Right renal pelvis (tissue), 4 donors: ENCODE measurements around the gene SLC6A6. TPM values are rescaled to one million over a fixed set of nuclear protein-coding genes. Genes with fewer than 3 reads are reported as not detected.

Experiments used
- DNase-seq, 4 donors: peaks; one replicate each; pipeline ENCODE4 v3.0.0-alpha.2; 2013; ENCODE audit warnings: low read depth in 4 of 4, low spot score in 3 of 4, missing footprints in 1 of 4
- polyA plus RNA-seq, 4 donors: library from polyadenylated mRNA; unstranded; fragments of 120-200 nt; gene quantifications; one replicate each; pipeline ENCODE4 v1.2.1, GENCODE V29; 2013; ENCODE audit not compliant: insufficient read length in 4 of 4

The SLC6A6 gene
- 10 to 100 TPM; 18.8 to 23.2 (median 20.2) TPM for polyA plus RNA-seq

GRCh38 chr3:14402304-14402811, at the start of gene SLC6A6:
Gene SLC6A6 (plus strand): TSS chr3:14402606. CDS start chr3:14443635, 41,029 bp downstream.
- peak; percentile 85 to 89 (median 88) for DNase-seq

DNA sequence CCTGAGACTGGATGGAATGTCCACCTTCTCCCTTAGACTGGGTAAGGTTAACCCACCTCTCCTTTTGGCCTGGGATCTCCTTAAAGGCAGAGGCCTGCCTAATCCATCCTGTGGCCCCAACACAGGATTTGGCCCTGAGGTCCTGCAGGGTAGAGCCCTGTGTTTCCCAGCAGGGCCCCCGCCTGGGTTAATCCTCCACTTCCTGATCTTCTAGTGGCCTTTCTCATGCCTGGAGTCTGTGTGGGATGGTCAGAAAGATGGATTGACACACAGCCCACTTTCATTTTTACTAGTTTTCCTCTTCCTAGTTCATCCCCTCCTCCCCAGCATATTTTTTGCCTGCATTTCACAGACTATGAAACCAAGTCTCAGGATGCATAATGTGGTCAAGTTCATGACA, 48.9 kb upstream of the SLC6A6 start:
- DNase-seq = no peak

- DNase-seq = no peak
These were observed 44.9 kb upstream of the SLC6A6 start for GRCh38 chr3:14357463-14357862.

- peak in 1 of 4 donors; percentile 14 for DNase-seq
These were observed 43.8 kb upstream of the SLC6A6 start for GRCh38 chr3:14358426-14359211.

DNA sequence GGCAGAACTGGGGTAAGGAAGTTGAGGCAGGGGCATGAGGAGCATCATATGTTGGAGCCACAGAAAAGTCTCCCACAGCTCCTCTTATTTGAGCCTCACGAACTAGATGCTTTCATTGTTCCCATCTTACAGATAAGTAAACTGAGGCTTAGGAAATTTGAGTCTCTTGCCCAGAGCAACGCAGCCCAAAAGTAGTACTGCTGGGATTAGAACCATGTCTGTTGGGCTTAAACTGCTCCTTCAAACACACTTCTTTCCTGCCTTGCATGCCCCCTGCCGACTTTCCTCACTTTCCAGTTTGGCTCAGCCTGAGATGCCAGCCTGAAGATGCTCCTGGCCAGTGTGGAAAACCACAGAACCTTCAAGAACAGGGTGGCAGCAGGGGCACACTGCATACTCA, 43.1 kb upstream of the SLC6A6 start:
- no peak for DNase-seq

DNA sequence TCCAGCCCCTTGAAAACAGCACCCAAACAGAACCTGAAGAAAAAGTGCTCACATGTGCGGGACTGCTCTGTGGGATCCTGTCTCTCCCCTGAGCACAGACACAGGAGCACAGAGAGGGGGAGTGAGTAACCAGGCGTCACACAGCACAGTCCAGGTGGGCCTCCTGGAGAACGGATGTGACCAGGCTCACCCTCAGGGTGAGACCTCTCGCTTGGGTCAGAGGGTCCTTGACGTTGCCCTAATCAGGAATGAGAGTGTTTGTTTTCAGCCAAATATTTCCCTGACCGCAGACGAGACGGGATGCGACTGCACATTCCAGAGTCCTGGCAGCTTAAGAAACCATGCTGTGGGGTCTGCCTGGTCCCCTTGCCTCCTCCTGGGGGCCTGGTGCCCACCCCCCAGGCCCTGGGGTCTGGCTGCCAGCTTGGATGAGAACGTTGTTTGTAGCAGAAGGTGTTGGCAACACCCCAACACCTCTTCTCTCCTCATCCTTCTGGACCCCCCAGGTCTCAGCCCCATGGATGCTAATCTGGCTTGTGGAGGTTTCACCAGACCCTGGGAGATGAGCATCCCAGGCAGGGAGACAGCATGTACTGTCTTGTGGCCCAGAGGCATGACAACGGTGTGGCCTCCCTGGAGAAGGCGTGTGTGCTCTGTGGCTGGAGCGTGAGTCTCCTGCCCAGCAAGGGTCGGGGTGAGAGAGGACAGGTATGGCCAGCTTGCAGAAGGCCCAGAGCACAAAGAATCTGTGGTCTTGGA, 42.1 kb upstream of the SLC6A6 start:
- DNase-seq = no peak

- no peak for DNase-seq
These were observed 41.2 kb upstream of the SLC6A6 start for GRCh38 chr3:14361068-14361677.

GRCh38 chr3:14362890-14363289, 39.5 kb upstream of the SLC6A6 start:
- DNase-seq = no peak

DNA sequence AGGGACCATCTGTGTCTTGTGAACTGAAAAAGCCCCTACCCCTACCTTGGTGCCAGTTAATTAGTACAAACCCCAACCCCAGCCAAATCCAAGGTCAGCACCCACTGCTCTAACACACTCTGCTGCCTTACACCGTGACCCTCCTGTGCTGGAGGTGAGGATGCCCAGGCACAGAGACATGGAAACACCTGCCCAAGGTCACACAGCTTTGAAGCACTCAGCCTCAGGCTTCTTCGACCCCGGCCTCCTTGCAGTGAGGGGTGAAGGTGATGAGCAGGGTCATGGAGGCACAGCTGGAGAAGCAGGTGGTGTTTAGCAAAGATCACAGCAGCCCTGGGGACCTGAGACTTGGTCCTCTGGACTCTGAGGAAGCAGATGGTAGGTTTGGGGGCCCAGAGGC, 39.0 kb upstream of the SLC6A6 start:
- no peak for DNase-seq

GRCh38 chr3:14363991-14364390, 38.4 kb upstream of the SLC6A6 start:
- DNase-seq = no peak

DNA sequence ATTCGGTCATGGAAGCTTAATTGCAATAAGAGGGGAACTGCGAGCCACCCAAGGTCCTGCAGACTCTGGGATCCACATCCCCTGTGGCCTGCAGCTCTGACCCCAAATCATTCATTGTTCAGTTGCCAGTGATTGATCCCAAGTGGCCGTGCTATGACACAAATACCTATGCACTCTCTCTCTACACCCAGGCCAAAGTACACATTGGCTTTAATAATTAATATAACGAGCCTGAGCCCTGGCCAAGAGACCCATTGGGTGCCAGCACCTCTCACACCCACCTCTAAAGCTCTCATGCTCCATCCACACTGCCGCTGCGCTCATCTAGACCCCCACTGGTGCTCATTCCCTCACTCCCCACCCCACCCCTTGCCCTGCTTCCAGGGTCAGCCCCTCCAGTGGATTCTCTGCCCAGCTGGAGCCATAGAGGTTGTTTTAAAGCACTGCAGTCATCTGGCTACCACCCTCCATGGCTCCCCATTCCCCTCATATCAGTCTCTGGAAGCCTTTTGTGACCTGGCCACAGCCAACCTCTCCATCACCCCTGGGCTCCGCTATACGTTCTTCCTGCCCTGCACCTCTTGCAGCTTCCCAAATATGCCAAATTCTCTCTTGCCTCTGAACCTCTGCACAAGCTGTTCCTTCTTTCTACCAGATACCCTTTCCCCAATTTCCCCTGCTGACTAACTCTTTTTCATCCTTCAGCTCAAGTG, 37.7 kb upstream of the SLC6A6 start:
- no peak for DNase-seq

- no peak for DNase-seq
These were observed 36.2 kb upstream of the SLC6A6 start for GRCh38 chr3:14366248-14366647.

DNA sequence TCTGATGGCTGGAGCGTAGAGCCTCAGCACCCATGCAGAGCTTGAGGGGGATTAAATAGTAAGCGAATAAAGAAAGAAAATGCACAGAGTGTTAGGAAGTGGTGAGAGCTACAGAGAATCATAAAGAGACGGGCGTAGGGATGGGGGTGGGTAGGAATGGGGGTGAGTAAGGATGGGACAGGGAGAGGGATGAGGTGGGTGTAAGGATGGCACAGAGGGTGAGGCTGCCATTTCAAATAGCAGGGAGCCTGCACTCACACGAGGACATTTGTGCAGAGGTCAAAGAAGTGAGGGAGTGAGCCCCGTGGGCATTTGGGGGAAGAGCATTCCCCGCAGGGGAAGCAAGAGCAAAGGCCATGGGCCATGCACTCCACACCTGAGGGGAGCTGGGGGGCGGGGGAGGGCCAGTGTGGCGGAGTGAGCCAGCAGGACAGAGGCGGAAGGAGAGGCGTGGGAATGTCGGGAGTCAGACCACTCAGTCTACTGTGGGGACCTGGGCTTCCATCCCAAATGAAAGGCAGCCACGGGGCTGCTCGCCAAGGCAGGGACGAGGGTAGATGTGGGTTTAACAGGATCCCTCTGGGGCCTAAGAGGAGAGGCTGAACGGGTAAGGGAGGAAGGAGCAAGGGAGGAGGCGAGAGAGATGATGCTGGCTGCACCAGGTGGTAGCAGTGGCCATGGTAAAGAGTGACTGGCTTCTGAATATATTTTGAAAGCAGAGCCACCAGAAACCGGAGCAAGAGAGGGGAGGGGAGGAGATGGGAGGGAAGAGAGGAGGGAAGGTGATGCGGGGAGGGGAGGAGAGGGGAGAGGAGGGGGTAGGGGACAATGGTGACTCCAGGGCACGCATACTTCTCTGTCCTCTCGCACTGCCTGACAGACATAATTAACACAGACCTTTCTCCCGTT, 35.2 kb upstream of the SLC6A6 start:
- no peak for DNase-seq

DNA sequence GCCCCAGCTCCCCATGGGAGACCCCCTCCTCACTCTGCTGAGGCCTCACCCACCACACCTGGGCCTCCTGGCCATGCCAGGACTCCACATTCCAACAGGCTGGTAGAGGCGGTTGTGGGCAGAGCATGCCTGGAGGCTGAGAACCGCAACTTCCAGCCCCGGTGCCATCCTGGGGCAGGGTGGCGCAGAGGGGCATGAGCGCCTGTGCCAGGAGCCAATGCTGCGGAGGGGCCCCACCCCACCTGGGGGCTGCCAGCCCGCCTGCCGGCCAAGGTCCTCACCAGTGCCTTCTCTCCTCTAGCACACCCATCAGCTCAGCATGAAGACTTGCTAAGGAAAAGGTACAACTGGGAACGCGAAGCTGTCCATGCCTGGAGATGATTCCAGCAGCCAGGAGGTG, 34.3 kb upstream of the SLC6A6 start:
- DNase-seq = no peak

GRCh38 chr3:14368885-14369284, 33.5 kb upstream of the SLC6A6 start:
- DNase-seq = no peak

- DNase-seq = no peak
These were observed 32.4 kb upstream of the SLC6A6 start for GRCh38 chr3:14369675-14370669.

DNA sequence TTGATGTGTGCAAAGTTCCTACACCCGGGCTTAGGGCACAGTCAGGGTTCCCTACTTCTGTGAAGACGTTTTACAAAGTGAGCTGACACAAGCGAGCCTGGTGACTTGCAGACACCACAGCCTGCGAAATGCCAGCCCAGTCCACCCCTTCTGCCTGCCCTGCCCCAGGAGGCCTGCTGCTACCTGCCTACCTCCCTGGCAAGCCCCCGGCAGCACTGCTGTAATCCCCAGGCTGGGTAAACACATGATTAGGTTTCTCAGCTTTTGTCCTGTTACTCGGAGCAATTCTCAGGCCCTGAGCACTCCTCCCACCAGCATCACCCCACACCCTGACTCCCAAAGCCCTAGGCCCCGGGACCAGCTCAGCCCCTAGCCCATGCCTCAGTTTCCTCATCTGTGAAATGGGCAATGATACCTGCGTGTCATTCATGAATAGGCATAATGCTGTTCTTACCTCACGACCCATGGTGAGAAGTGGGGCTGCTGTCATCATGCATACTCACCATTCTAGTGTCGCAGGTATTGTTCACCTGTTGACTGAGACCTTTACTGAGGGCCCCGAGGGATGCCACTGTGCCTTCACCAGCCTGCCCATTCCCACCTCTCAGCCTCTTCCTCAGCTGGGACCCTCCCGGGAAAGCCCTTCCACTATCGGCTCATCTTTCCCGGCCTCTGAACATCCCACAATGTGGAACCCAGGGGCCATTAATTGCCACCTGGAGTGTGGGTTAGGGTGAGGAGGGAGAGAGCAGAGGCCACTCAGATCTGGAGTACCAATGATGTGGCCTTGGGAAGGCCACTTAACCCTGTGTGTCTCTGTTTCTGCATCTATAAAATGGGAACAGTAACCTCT, 31.5 kb upstream of the SLC6A6 start:
- no peak for DNase-seq
